Panc1 (cell line): Measurements from ENCODE around the gene PEX6. TPM values are rescaled to one million over a fixed set of nuclear protein-coding genes. Genes with fewer than 3 reads are reported as not detected.

ENCODE experiments used
- ATAC-seq: fragments of 200-7000 bp; cut with Tn5 transposase; 2 replicates; pipeline ENCODE4 v1.9.1; 2020; ENCODE audit warnings: mild to moderate bottlenecking, moderate library complexity
- BruUV-seq: library from RNA; stranded (reverse); fragments of 400-500 nt; replicated peaks from 2 replicates; lab custom pipeline; 2021; lab: Mats Ljungman, UMichigan
- CTCF ChIA-PET: fragments of 300-600 bp; sonication (Branson Sonifier 250); formaldehyde crosslinking; loops from one replicate; lab custom pipeline; 2022; ENCODE audit warnings: antibody characterized with exemption; lab: Charles Lee
- POLR2A ChIA-PET: fragments of 300-600 bp; sonication (Branson Sonifier 250); formaldehyde crosslinking; loops from one replicate; lab custom pipeline; 2022; ENCODE audit warnings: antibody characterized with exemption; lab: Charles Lee
- DNase-seq: peaks from one replicate; pipeline ENCODE4 v3.0.0-alpha.2; 2010; ENCODE audit warnings: low read depth, low spot score
- H3K27ac ChIP-seq: 2 replicates; pipeline ENCODE4 v1.5.1; 2011; ENCODE audit warnings: mild to moderate bottlenecking, low read length, inconsistent platforms
- H3K27me3 ChIP-seq: fragments of 200-500 bp; sonication (Bioruptor generic); 2 replicates; pipeline ENCODE4 v1.6.0; 2014; ENCODE audit warnings: low read length, inconsistent platforms; ENCODE audit not compliant: control insufficient read depth, insufficient read depth
- H3K36me3 ChIP-seq: fragments of 200-500 bp; sonication (Bioruptor generic); 2 replicates; pipeline ENCODE4 v1.5.1; 2014; ENCODE audit warnings: inconsistent platforms, mild to moderate bottlenecking, low read length, moderate library complexity; ENCODE audit not compliant: control insufficient read depth, insufficient read depth
- H3K4me1 ChIP-seq: 2 replicates; pipeline ENCODE4 v1.5.1; 2011; ENCODE audit warnings: inconsistent platforms, mild to moderate bottlenecking, low read length, moderate library complexity; ENCODE audit not compliant: control insufficient read depth, insufficient read depth
- H3K4me3 ChIP-seq, 2 experiments: 2 replicates each; pipeline ENCODE4 v1.5.1; 2011 to 2012; ENCODE audit warnings: low read depth in 2 of 2, low read length in 2 of 2, mild to moderate bottlenecking in 2 of 2, inconsistent platforms in 1 of 2, moderate library complexity in 1 of 2
- H3K9me3 ChIP-seq: fragments of 200-500 bp; sonication (Bioruptor generic); 2 replicates; pipeline ENCODE4 v1.5.1; 2014; ENCODE audit warnings: low read depth, mild to moderate bottlenecking, inconsistent platforms, low read length, moderate library complexity; ENCODE audit not compliant: control insufficient read depth, insufficient read depth
- CTCF ChIP-seq: fragments of 450-650 bp; IDR thresholded peaks from 2 replicates; pipeline ENCODE4 v1.5.1; 2017; ENCODE audit warnings: mild to moderate bottlenecking
- POLR2AphosphoS5 ChIP-seq: IDR thresholded peaks from 2 replicates; pipeline ENCODE4 v1.6.1; 2012; ENCODE audit warnings: mild to moderate bottlenecking, low read depth, low read length, moderate library complexity
- REST ChIP-seq, 2 experiments: IDR thresholded peaks; 2 replicates each; pipeline ENCODE4 v1.6.1; 2011 to 2012; ENCODE audit warnings: low read depth in 2 of 2, control low read depth in 1 of 2, low read length in 1 of 2, mild to moderate bottlenecking in 1 of 2, moderate library complexity in 1 of 2; ENCODE audit not compliant: insufficient read depth in 1 of 2
- SIN3A ChIP-seq: IDR thresholded peaks from 2 replicates; pipeline ENCODE4 v1.6.1; 2012; ENCODE audit warnings: low read depth, mild to moderate bottlenecking, low read length, moderate library complexity, borderline replicate concordance; ENCODE audit not compliant: insufficient read depth
- TCF7L2 ChIP-seq: IDR thresholded peaks from 2 replicates; pipeline ENCODE4 v1.6.1; 2011; ENCODE audit warnings: mild to moderate bottlenecking, low read depth, low read length, inconsistent platforms
- in situ Hi-C: cut with HindIII; loops from 2 replicates; pipeline ENCODE4 v1.10.0; 2016; ENCODE audit warnings: low sequenced_read_pairs, low pct_unique_long_range_greater_than_20kb
- intact Hi-C: fragments of 100-400 bp; cut with micrococcal nuclease; formaldehyde crosslinking; loops from one replicate; pipeline ENCODE4 v1.10.0; 2022; ENCODE audit not compliant: unreplicated experiment
- total RNA-seq: library from RNA; stranded (reverse); gene quantifications from one replicate; pipeline ENCODE4 v1.2.1, GENCODE V29; 2021; ENCODE audit not compliant: unreplicated experiment

PEX6 gene
- total RNA-seq, 1 experiment from 2014 or later: 21.7 TPM

- Histone ChIP-seq H3K36me3 (peaks cover 6% of the 10 kb centered on the region; the same call in 1 of the 2 replicates), H3K27me3 (no peaks in the 10 kb centered on the region), H3K27ac (no peak overlapping the region), H3K9me3 (no peaks in the 10 kb centered on the region), H3K4me1 (peaks cover 6% of the 10 kb centered on the region), H3K4me3 (no peak overlapping the region)
- DNase-seq: no peak
- intact Hi-C loops (loop anchor here (10.0 kb wide), 1 partner anchor 64 kb away; no protein-coding TSS in a partner anchor), in situ Hi-C loops (no loop called here)
- ChIA-PET CTCF (no interaction called here), POLR2A (no interaction called here)
- no TSS peak for BruUV-seq
- TF ChIP-seq SIN3A: no peak
- no peak for TF ChIP-seq TCF7L2
- no peak for TF ChIP-seq CTCF
- TF ChIP-seq REST (IDR thresholded peaks at IDR 0.05; ENCODE audit: insufficient read depth in 1 of 2, low read depth in 2 of 2, low read length in 1 of 2): no peak
- ATAC-seq: no peak
Observed at GRCh38 chr6:42968783-42969182, 10.2 kb downstream of the PEX6 start.

- POLR2A ChIA-PET: no interaction called here
- Histone ChIP-seq H3K36me3 (peaks cover 6% of the 10 kb centered on the region; the same call in 1 of the 2 replicates), H3K4me3 (no peak overlapping the region), H3K4me1 (peaks cover 6% of the 10 kb centered on the region), H3K27me3 (no peaks in the 10 kb centered on the region), H3K27ac (no peak overlapping the region), H3K9me3 (no peaks in the 10 kb centered on the region)
- CTCF ChIA-PET: no interaction called here
- TF ChIP-seq SIN3A (no peak), POLR2AphosphoS5 (no peak), TCF7L2 (no peak), CTCF (no peak), REST (IDR thresholded peaks at IDR 0.05; ENCODE audit: insufficient read depth in 1 of 2, low read depth in 2 of 2, low read length in 1 of 2) (no peak)
- no TSS peak for BruUV-seq
- intact Hi-C loops: loop anchor here (10.0 kb wide), 1 partner anchor 63 kb away; no protein-coding TSS in a partner anchor
- in situ Hi-C loops: no loop called here
- DNase-seq: no peak
- ATAC-seq: no peak
Observed at GRCh38 chr6:42968126-42968701, 10.8 kb downstream of the PEX6 start.
